HCT116 (cell line): ENCODE data around the gene AJUBA.

ENCODE experiments used
- CEBPB ChIP-seq: IDR thresholded peaks from 2 replicates; pipeline ENCODE4 v1.6.1; 2012; ENCODE audit warnings: low read depth
- EZH2 ChIP-seq: fragments of 200-600 bp; sonication (generic); IDR thresholded peaks from 2 replicates; pipeline ENCODE4 v1.6.1; 2017; ENCODE audit warnings: antibody characterized with exemption, mixed run types
- POLR2A ChIP-seq: IDR thresholded peaks from 2 replicates; pipeline ENCODE4 v1.7.0; 2011; ENCODE audit warnings: borderline replicate concordance; ENCODE audit not compliant: insufficient read depth, insufficient read length; ENCODE audit errors: extremely low read depth
- POLR2AphosphoS5 ChIP-seq: IDR thresholded peaks from 2 replicates; pipeline ENCODE4 v1.6.1; 2011; ENCODE audit warnings: mild to moderate bottlenecking, low read depth, low read length, moderate library complexity
- YY1 ChIP-seq: IDR thresholded peaks from 2 replicates; pipeline ENCODE4 v1.6.1; 2011; ENCODE audit warnings: low read length, low read depth, moderate library complexity, mild to moderate bottlenecking; ENCODE audit not compliant: insufficient replicate concordance; ENCODE audit errors: extremely low read depth
- ZFX ChIP-seq: fragments of 450-650 bp; IDR thresholded peaks from 2 replicates; pipeline ENCODE4 v1.6.1; 2017
- TF ChIP-seq, protein P1 (sequence below), 3 experiments: fragments of 200-600 bp in 1 of 3; sonication (generic) in 1 of 3; IDR thresholded peaks in 2 of 3; conservative IDR thresholded peaks in 1 of 3; 2 replicates each; pipeline ENCODE4 v1.5.1; 2012 to 2017; ENCODE audit warnings: low read depth in 2 of 3, low read length in 2 of 3, antibody characterized with exemption in 1 of 3, borderline replicate concordance in 1 of 3, control low read depth in 1 of 3, mild to moderate bottlenecking in 1 of 3, mixed read lengths in 1 of 3, mixed run types in 1 of 3, moderate library complexity in 1 of 3; ENCODE audit not compliant: insufficient read depth in 1 of 3
- TF ChIP-seq, protein P2 (sequence below): IDR thresholded peaks from 2 replicates; pipeline ENCODE4 v1.6.1; 2011; ENCODE audit warnings: mild to moderate bottlenecking, low read length, moderate library complexity; ENCODE audit not compliant: insufficient replicate concordance; ENCODE audit errors: extremely low read depth

DNA sequence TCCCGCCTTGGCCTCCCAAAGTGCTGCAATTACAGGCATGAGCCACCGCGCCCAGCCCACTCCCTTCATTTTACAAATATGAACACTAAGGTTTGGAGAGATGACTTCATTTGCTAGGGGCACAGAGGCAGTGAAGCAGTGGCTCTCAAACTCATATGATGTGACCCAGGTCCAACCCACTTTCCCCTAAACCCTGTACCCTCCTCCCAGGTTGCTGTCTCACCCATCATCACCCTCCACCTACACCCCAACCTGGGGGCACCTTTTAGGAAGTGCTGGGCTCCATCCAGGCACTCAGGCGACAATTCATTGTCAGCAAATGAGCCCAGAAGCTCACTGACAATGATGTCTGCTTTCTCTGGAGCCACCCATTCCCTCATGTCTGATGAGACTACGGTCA, 58.6 kb downstream of the AJUBA start:
- TF ChIP-seq, protein P1, sequence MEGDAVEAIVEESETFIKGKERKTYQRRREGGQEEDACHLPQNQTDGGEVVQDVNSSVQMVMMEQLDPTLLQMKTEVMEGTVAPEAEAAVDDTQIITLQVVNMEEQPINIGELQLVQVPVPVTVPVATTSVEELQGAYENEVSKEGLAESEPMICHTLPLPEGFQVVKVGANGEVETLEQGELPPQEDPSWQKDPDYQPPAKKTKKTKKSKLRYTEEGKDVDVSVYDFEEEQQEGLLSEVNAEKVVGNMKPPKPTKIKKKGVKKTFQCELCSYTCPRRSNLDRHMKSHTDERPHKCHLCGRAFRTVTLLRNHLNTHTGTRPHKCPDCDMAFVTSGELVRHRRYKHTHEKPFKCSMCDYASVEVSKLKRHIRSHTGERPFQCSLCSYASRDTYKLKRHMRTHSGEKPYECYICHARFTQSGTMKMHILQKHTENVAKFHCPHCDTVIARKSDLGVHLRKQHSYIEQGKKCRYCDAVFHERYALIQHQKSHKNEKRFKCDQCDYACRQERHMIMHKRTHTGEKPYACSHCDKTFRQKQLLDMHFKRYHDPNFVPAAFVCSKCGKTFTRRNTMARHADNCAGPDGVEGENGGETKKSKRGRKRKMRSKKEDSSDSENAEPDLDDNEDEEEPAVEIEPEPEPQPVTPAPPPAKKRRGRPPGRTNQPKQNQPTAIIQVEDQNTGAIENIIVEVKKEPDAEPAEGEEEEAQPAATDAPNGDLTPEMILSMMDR (IDR thresholded peaks at IDR 0.05 in 2 of 3, conservative IDR thresholded peaks at IDR 0.05 in 1 of 3; ENCODE audit: borderline replicate concordance in 1 of 3, insufficient read depth in 1 of 3, low read depth in 2 of 3, low read length in 2 of 3), result no peak
- TF ChIP-seq POLR2A, result no peak
- TF ChIP-seq POLR2AphosphoS5, result no peak
- no peak for TF ChIP-seq ZFX
- no peak for TF ChIP-seq EZH2
- TF ChIP-seq CEBPB, result no peak
- TF ChIP-seq, protein P2, sequence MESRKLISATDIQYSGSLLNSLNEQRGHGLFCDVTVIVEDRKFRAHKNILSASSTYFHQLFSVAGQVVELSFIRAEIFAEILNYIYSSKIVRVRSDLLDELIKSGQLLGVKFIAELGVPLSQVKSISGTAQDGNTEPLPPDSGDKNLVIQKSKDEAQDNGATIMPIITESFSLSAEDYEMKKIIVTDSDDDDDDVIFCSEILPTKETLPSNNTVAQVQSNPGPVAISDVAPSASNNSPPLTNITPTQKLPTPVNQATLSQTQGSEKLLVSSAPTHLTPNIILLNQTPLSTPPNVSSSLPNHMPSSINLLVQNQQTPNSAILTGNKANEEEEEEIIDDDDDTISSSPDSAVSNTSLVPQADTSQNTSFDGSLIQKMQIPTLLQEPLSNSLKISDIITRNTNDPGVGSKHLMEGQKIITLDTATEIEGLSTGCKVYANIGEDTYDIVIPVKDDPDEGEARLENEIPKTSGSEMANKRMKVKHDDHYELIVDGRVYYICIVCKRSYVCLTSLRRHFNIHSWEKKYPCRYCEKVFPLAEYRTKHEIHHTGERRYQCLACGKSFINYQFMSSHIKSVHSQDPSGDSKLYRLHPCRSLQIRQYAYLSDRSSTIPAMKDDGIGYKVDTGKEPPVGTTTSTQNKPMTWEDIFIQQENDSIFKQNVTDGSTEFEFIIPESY, result no peak
- no peak for TF ChIP-seq YY1
